Measurements from ENCODE around the gene SHISA6.

DNA sequence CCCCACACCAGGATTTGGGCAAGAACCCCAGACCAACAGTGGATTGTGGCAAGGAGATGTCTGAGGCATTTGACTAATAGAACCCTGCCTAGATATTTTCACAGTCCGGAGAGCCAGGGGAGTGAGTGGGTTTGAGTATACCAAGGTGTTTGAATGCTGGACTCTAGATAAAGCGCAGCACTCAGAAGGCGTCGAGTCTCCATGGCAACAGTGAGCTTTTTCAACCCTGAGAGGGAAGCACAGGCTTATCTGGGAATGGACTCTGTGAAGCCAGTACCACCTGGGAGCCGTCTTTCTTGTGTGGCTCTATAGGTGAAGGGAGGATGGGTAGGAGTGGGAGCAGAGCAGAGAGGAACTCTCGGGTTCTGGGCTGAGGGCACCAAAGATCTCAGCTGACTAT, 147.0 kb downstream of the SHISA6 start:
- TF ChIP-seq, protein P1, sequence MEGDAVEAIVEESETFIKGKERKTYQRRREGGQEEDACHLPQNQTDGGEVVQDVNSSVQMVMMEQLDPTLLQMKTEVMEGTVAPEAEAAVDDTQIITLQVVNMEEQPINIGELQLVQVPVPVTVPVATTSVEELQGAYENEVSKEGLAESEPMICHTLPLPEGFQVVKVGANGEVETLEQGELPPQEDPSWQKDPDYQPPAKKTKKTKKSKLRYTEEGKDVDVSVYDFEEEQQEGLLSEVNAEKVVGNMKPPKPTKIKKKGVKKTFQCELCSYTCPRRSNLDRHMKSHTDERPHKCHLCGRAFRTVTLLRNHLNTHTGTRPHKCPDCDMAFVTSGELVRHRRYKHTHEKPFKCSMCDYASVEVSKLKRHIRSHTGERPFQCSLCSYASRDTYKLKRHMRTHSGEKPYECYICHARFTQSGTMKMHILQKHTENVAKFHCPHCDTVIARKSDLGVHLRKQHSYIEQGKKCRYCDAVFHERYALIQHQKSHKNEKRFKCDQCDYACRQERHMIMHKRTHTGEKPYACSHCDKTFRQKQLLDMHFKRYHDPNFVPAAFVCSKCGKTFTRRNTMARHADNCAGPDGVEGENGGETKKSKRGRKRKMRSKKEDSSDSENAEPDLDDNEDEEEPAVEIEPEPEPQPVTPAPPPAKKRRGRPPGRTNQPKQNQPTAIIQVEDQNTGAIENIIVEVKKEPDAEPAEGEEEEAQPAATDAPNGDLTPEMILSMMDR (conservative IDR thresholded peaks at IDR 0.05 in 1 of 2, IDR thresholded peaks at IDR 0.05 in 1 of 2; ENCODE audit: low read depth in 1 of 2, low read length in 2 of 2) = no peak
- TF ChIP-seq EZH2 (IDR thresholded peaks at IDR 0.05; ENCODE audit: low read length, missing control alignments) = no peak

All from fibroblast of lung (primary cell).